Measurements from ENCODE around the gene EED.

DNA sequence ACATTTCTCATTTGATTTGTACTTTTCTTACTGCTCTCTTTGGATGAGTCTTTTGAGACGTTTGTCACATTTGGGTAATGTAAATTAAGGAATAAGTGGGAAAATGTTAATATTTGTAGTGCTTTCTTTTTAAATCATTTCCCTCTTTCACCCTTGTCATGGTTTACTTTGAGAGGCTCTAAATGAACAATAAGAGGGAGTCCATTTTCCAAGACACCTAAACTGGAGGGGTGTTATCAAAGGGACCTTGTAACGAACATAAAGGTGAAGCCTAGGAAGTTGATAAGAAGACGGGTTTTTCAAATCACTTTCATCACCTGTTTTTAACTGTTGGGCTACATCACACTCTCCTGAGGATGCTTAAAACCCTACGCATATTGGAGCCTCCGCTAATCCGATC is 12.1 kb downstream of the EED start:
- TF ChIP-seq POLR2A (IDR thresholded peaks at IDR 0.05), result no peak
- TF ChIP-seq, protein P1, sequence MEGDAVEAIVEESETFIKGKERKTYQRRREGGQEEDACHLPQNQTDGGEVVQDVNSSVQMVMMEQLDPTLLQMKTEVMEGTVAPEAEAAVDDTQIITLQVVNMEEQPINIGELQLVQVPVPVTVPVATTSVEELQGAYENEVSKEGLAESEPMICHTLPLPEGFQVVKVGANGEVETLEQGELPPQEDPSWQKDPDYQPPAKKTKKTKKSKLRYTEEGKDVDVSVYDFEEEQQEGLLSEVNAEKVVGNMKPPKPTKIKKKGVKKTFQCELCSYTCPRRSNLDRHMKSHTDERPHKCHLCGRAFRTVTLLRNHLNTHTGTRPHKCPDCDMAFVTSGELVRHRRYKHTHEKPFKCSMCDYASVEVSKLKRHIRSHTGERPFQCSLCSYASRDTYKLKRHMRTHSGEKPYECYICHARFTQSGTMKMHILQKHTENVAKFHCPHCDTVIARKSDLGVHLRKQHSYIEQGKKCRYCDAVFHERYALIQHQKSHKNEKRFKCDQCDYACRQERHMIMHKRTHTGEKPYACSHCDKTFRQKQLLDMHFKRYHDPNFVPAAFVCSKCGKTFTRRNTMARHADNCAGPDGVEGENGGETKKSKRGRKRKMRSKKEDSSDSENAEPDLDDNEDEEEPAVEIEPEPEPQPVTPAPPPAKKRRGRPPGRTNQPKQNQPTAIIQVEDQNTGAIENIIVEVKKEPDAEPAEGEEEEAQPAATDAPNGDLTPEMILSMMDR (IDR thresholded peaks at IDR 0.05), result no peak
- TF ChIP-seq EP300 (IDR thresholded peaks at IDR 0.05), result no peak
